Frontal cortex (tissue), 4 donors: ENCODE results near the gene TDRKH. TPM values are rescaled to one million over a fixed set of nuclear protein-coding genes. Genes with fewer than 3 reads are reported as not detected.

Experiments
- DNase-seq, 2 donors: peaks; one replicate each; pipeline ENCODE4 v3.0.0; 2012; ENCODE audit warnings: low spot score in 2 of 2
- FAIRE-seq: peaks from 2 replicates; lab custom pipeline; 2012; peaks lifted over from hg19 to GRCh38; lab: Jason Lieb, UNC
- total RNA-seq: library from RNA; depleted of rRNA; stranded (reverse); fragments of >200 nt; gene quantifications from one replicate; pipeline ENCODE4 v1.2.3, GENCODE V29; 2014
- donor health status: control.
- donor health status: control.
- donor health status: control.

The TDRKH gene
- total RNA-seq, 1 donor from 2014 or later: 17.1 TPM

DNA sequence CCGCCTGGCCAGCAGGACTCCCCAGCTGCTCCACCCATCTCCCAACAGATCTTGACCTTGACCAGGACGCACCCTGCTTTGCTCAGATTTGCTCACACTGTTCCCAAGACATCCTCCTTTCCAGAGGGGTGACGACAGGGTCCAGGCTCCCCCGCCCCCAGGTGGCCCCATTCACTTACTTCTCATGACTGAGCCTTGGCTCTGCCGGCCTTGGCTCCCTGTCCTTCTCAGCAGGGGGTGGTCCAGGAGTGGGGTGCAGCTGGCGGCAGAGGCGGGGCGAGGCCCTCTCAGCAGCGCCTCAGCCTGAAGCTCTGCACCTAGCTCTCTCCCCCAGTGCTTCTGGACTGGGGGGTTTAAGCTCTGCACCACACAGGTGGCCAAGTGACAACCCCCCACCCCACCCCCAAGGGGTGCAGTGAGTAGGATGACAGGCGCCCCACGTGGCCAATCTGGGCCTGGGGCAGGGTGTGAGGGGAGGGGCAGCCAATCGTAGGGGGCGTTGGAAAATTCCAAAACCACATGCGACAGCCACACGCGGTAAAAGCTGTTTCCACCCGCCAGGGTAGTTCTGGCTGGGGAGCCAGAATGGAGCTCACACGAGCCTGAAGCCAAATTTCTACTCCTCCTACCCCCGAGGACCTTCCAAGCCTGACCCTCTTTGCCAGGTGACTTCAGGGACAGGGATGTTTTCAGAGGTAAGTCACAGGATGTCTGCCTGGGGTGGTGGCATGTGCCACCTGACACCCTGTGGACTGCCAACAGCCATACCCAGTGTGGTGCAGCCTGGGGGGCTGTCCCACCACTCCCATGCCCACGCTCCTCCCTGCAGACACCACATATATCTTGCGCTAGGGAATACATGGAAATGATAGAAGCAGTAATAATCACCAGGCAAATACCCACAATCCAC, 35.7 kb upstream of the TDRKH start:
- FAIRE-seq (no peak), DNase-seq (no peak)

DNA sequence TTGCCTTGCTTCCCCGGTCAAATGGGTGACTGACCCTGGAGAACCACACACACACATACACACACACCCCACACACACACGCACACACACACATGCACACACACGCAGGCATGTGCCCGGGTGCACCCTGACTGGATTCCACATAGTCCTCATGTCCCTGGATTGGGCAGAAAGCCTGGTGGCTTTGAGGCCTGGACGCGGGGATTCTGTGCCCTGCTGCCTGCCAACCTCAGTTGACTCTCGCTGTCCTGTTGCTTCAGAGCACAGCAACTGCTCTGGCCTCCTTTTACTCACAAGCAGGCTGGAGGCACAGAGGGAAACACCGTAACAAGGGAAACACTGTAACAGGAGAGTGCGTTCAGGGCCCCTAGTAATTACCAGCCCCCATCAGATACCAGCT, 34.9 kb upstream of the TDRKH start:
- no peak for FAIRE-seq
- DNase-seq: no peak

DNA sequence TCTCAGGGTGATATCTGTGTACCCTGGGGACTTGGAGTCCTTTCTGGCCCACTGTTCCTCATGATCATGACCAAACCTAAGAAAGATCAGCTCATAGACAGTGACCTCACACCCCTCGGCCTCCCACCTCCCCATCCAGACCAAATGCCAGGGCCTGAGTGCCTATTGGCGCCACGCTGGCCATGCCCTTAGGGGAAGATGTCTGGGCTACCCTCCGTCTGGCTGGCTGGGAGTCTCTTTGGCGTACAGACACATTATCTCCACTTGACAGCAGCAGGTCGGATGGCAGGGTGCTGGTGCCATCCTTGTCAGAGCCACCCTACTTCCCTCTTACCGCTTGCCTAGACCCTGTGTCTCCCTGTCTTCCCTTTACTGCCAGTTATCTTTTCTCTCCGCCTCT, 32.9 kb upstream of the TDRKH start:
- FAIRE-seq (no peak), DNase-seq (no peak)

DNA sequence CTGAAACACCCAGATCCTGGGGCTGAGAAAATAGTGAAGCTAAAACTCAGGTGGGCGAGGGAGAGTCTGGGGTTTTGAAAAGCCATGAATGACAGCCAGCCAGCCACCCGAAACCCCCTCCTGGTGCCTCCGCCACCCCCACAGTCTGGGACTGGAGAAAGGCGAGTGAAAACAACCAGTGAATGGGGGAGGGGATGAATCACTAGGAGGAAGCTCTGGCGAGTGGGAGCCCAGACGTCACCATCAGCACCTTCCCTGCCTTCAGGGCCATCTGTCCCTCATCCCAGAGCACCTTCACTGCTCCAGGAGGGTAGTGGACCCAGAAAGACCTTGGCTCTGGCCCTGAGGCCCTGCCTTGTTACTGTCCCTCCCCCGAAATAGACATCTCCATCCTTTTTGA, 32.1 kb upstream of the TDRKH start:
- DNase-seq (no peak), FAIRE-seq (no peak)

DNA sequence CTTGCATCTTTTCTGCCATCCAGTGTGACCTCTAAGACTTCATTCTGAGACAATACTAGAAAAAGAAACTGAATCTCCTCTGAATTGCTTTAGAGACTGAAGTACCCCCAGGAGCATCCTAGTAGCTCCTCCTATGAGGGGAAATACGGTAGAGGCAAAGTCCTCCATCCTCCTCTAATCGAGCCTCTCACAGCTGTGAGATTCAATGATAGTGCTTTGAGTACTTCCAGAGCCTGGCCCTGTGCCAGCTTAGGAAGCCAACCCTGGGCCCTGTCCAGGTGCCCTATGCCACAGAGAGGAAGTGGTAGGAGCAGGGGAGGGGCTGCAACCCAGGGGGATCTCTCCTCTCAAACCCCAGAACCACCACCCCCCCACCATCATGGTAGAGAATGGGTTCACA, 30.6 kb upstream of the TDRKH start:
- FAIRE-seq (no peak), DNase-seq (no peak)

DNA sequence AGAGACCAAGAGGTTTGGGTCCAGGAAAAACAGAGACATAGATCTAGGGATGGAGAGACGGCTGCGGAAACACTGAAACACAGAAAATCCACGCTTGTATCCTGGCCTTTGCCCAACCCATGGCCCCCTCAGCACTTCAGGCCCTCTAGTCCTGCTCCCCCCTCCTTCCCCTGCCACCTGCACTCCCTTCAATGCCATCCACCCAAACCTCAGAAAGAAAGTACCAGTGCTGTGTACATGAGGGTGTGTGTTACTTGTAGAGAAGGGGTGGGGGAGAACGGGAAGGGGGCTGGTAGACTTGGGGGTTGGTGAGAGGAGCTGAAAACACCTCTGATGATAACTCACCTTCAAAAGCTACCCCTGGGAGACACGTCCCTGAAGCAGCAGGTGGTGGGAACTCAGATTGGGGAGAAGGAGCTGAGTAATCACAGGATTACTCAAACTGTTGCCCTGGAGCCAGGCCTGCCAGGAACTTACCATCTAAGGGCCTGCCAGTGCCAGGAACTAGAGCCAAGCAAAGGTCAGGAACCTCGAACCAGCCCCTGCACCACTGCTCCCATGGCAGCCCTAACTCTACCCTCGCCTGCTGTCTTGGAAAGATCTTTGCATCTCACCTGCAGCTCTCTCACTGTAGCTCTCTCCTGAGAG, 29.8 kb upstream of the TDRKH start:
- FAIRE-seq: no peak
- DNase-seq: no peak

DNA sequence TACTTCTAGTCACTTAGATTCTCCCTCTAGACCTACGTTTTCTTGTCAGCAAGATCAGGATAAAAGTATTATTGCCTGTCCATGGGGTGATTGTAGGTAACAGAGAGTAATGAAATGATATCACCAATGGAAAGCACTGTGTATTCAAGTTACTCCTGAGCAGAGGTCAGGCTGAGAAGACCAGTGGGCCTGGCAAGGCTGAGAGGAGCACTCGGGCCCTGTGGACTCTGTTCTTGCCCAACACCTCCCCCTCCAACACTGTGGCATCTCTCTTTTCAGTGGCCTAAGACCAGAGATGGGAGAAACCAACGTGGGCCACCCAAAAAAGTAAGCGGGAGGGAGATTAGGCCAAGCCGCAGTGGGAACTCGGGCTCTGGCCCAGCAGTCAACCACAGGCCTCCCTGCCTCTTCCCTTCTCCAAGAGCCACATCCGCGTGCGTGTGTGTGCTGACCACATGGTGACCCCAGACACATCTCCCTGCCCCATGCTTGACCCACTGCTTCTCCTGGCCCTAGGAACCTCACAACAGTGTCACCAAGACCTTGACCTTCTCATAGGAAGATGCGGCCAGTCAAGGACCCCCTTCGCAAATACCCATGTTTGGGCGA, 29.0 kb upstream of the TDRKH start:
- FAIRE-seq: no peak
- DNase-seq: no peak

DNA sequence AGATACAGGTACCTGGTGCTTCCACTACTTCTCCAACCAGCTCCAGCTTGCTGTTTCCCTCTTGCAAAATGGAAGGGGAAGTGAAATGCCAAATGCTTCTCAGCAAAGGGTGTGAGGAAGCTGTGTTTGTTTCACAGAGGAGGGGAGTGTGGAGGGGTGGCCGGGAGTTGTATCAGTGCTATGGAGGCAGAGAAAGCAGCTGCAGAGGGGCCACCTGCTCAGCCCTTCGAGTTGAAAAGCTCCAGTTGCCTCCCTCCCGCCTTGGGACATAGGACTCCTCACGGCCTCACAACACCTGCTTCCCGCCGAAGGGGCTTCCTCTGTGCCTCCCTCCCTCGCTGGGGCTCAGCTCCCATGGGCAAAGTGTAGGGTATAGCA, 27.0 kb upstream of the TDRKH start:
- DNase-seq (no peak), FAIRE-seq (no peak)

DNA sequence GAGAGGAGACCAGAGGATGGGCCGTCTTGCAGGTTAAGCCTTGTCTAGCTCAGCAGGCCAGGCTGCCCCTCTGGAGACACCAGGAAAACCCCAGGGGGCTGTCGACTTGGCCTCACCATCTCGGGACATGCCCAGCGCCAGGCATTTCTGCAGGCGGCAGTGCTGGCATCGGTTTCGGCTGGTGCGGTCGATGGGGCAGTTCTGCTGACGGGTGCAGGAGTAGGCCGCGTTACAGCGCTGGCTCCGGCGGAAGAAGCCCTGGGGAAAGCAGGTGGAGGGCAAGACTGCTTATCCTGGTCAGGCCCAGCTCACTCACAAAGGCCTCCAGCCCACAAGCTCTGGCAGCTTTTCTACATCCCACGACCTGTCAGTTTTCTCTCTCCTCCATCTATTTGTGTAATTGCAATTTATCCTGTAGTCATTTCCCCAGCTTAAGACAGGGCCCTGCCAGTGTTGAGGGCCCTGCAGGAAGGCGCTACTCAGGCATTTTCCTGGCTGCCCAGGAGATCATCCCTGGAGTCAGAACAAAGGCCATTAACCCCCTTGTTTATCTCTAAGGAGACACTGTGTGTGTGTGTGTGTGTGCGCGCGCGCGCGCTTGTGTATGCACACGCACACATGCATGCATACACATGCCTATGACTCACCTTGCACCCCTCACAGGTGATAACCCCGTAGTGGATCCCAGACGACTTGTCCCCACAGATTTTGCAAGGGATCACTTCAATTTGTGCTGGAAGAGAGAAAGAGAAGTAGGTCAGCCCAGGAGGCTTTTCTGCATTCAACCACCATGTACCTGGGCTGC, 26.4 kb upstream of the TDRKH start:
- FAIRE-seq: no peak

DNA sequence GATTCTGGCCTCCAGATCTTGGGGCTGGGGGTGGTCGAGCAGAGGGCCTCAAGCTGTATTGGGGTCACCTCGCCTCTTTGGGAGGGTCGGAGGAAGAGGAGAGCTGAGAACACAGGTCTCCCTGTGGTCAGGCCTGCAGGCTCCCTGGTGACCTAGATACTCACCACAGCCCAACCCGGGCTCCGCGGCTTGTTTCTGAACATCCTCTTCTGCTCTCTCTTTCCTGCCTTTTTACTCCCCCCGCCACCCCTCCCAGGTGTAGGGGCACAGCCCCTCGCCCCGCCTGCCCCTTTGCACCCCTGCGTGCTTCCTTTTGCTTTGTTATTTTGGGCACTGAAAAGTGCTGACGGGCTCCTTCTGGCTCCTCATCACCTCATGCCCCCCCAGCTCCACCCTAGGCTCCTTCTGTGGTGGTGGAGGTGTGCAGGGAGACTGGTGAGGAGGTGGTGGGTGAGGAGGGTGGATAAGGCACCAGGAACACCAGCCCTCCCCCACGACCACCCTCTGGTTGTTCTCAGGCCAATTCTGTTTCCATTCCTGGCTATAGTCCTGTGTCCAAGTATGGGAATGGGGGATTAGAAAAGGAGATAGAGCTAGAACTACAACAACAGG, 25.5 kb upstream of the TDRKH start:
- DNase-seq (no peak), FAIRE-seq (no peak)

More for the DNA sequence above, 26.4 kb upstream of the TDRKH start:
- DNase-seq: no peak

DNA sequence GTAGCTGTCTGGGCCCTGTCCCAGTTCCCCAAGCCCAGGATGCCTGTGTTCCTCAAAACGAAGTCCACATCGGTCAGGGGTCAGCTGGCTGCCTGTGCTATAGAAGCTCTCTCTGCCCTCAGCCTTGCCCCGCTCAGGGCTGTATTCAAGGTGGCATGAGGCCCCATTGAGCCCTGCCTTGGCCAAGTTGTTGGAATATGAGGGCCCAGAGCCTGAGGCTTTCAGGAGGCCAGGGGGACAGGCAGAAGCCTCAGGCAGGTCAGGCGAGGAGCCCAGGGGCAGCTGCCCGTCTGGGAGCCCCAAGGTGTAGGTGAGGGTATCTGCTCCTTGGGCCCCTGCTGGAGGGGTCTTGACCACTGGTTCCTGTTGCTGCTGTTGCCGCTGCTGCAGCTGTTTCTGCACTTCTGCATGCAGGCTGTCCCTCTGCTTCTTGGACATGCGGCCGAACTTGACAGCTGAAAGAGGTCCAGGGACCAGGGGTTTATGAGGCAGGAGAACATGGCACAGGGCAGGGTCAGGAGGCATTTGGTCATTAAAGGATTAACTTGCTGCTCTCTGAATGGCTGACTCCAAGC, 24.8 kb upstream of the TDRKH start:
- DNase-seq (no peak), FAIRE-seq (no peak)

DNA sequence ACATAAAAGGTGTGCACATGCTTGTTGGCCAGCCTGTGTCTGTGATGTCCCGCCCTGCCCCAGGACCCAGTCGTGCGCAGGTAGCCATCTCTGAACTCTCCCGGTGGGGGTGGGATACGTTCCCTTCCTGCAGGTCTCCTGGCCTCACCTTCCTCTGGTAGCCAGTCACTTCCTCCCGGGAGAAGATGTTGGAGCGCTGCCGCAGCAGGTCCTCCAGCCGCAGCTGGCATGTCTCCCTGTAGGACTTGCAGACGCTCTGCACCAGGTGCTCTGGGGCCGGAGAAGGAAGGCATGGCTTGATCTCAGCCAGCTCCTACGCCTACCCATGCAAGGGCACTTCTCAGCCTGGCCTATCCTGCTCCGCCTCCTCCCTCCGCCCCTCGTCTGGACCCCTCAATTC, 24.1 kb upstream of the TDRKH start:
- FAIRE-seq (no peak), DNase-seq (no peak)

DNA sequence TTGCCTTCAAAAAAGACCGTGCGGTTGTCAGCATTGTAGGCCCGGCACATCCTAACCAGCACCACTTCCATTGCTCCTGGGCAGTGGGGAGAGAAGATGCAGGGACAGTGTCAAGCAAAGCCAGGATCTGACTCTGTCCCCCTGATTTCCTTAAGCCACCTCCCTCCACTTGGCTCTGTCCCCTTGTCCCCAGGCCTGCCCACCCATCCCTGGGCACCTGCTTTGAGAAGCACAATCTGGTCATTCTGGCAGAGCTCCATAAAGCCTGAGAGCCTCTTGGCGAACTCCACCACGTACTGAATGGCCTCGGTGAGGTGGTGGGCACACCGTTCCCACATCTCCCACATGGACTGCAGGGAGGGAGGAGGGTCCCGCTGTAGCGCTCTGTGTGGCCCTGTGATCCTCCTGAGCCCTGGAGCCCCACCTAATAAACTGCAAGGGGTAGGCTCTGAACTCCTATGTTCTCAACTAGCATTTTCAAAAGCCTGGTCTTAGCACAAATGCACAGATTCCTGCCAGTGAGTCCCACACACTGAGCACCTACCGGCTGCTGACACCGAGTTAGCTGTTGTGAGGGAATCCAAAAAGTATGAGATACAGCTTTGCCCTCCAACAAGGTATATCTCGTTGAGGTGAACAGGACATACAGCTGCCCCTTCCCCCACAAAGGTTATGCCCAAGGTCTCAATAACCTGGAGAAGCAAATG, 23.1 kb upstream of the TDRKH start:
- DNase-seq (no peak), FAIRE-seq (no peak)

DNA sequence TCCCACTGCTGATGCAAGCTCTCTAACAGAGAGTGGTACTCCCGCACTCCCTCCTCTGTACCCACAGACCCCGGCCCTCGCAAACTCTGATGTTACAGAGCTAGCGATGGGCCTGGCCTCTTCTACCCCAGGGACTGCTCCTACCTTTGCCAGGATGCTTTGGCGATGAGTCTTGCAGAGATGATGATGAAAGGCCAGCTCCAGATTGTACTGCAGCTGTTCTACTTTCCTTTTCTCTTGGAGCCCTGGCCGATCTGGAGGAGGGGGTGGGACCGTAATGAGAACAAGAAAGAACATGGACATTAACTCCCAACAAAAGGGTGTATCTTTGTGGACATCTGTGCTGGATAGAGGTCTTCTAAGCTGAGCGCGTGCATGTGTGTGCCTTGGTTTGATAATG, 20.9 kb upstream of the TDRKH start:
- FAIRE-seq: no peak

DNA sequence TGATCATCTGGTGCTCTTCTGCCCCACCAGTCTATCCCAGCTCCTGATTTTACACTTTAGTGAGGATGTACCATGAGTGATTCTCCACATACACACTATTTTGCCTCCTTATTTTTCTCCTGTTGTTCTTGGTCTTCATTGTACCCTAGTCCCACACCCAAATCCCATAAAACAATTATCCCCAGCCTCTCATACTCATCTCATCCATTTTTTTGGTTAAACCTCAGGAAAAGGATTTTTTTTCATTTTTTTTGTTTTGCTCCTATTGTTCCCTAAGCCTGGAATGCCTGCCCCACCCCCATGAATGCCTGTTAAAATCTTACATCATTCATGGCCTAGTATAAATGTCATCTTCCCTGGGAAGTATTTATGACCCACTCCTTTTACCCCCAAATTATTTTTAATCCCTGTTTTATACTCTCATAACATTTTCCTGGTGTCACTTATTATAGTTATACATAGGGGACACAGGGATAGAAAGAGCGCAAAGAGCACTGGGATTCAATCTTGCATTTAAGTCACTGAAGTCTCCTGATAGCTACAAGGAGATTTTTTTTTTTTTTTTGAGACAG, 19.8 kb upstream of the TDRKH start:
- no peak for FAIRE-seq
- DNase-seq: no peak

More for the DNA sequence above, 20.9 kb upstream of the TDRKH start:
- DNase-seq: no peak

DNA sequence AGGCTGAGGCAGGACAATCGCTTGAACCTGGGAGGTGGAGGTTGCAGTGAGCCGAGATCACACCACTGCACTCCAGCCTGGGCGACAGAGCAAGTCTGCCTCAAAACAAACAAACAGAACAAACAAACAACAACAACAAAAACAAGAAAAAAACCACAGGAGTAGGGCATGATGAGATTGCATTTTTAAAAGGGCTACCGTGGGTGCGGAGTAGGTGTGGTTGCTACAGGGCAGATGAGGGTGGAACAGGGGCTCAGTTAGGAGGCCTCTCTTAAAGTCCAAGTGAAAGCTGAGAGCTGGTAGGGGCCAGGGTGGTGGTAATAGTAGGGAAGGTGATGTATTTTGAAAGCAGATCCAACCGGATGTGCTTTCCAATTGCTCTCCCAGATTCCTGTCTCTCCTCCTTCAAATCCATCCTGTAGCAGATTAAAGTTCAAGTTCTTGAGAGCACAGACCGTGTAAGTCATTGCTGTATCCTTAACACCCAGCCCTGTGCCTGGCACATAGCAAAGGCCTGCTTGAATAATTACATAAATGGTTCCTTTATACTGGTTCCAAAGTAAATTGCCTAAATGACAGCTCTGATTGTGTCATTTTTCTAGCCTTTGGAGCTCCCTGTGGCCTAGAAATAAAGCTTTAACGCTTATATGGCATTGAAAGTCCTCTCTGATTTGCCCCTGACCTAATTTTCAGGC, 19.1 kb upstream of the TDRKH start:
- DNase-seq: no peak
- FAIRE-seq: no peak

DNA sequence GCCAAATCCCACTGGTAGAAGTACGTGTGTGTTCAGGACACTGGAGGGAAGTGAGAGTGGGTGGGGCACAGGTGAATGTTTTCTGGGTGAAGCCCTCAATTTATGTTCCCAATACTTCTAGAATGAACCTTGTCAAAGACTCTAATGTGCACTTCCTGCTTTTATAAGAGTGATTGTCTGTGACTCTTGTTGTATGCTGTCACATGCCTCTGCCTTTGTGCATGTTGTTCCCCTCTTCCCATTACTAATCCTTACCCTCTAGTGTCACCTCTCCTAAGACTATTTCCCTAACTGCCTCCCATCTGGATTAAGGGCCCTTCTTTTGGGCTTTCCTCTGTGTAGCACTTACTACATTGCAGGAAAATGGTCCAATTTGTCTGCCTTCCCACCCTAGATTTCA, 17.5 kb upstream of the TDRKH start:
- FAIRE-seq: no peak
- DNase-seq: no peak

DNA sequence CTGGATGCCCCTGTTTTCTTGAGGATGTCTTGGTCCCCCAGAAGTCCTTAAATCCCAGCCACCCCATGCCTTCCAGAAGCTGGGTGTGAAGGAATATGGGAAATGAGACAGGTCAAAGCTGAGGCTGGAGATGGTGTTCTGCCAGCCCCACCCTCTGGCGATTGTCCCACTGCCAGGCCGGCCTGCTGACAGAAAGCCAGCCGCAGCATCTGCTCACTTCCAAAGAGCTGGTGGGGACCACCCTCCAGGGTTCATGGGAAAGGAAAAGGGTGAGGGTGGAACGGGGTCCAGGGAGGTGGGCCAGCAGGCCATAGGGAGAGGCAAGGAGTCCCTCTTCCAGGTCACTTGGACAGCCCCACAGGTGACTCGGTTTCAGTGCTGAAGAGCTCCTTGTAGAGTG, 16.8 kb upstream of the TDRKH start:
- DNase-seq (no peak), FAIRE-seq (no peak)
